T-helper 17 cell (primary cell): ENCODE results near the gene TMEM169. TPM values are rescaled to one million over a fixed set of nuclear protein-coding genes. Genes with fewer than 3 reads are reported as not detected.

Experiments
- ATAC-seq: fragments of 150-1000 bp; cut with Tn5 transposase; 2 replicates; pipeline ENCODE4 v1.10.0; 2021; ENCODE audit warnings: mild to moderate bottlenecking, moderate library complexity
- DNase-seq, 3 donors: peaks; one replicate each; pipeline versions ENCODE4 v3.0.0 to v3.0.0-alpha.2; 2020 to 2021
- H3K9me3 ChIP-seq: one replicate; pipeline ENCODE4 v1.7.0; 2013; ENCODE audit warnings: low read length, mild to moderate bottlenecking; ENCODE audit not compliant: control insufficient read depth, poor library complexity, severe bottlenecking
- H3K27ac Mint-ChIP-seq: one replicate; pipeline ENCODE4 v1.8.0; 2022; ENCODE audit warnings: mild to moderate bottlenecking, moderate library complexity, mixed read lengths
- H3K27me3 Mint-ChIP-seq: one replicate; pipeline ENCODE4 v1.8.0; 2022; ENCODE audit warnings: mixed read lengths
- H3K36me3 Mint-ChIP-seq: one replicate; pipeline ENCODE4 v1.8.0; 2022; ENCODE audit warnings: low read depth, mixed read lengths
- H3K4me1 Mint-ChIP-seq: one replicate; pipeline ENCODE4 v1.8.0; 2022; ENCODE audit warnings: mild to moderate bottlenecking, mixed read lengths
- H3K4me3 Mint-ChIP-seq: one replicate; pipeline ENCODE4 v1.8.0; 2022; ENCODE audit warnings: mild to moderate bottlenecking, moderate library complexity, mixed read lengths
- total RNA-seq, 4 donors: library from RNA in 2 of 4; stranded (reverse) in 2 of 4; gene quantifications; one replicate each; pipeline ENCODE4 v1.2.3 and lab custom pipeline; 2022 to 2026

TMEM169 gene
- total RNA-seq, 2 donors from 2014 or later, result 1.6 to 2.2 TPM

DNA sequence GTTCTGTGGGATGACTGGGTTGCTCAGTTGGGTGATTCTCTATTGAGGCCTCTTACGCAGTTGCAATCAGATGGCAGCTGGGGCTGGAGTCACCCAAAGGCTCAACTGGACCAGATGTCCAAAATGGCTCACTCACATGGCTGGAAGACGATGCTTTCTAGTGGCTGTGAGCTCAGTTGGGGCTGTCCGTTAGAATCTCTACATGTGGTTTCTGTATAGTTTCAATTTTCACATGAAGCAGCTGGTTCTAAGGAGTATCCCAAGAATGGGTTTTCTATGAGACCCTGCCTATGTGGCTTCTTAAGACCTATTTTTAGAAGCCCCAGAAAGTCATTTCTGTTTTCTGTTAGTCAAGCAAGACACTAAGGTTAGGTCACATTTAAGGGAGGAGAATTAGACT, 31.9 kb downstream of the TMEM169 start:
- H3K9me3 ChIP-seq, result no peaks in the 10 kb centered on the region
- no peak for DNase-seq
- H3K4me1 Mint-ChIP-seq, result peaks cover 60% of the 10 kb centered on the region
- peaks cover 11% of the 10 kb centered on the region for H3K36me3 Mint-ChIP-seq
- no peak overlapping the region for H3K4me3 Mint-ChIP-seq
- no peak for ATAC-seq
- no peaks in the 10 kb centered on the region for H3K27me3 Mint-ChIP-seq
- peak overlapping the region; percentile 95 for H3K27ac Mint-ChIP-seq

- Mint-ChIP-seq H3K4me3 (peak overlapping the region; percentile 89), H3K4me1 (peaks cover 56% of the 10 kb centered on the region), H3K36me3 (peaks cover 8% of the 10 kb centered on the region), H3K27me3 (no peaks in the 10 kb centered on the region), H3K27ac (peak overlapping the region; percentile 95)
- ATAC-seq, result no peak
- no peak for DNase-seq
- H3K9me3 ChIP-seq, result no peaks in the 10 kb centered on the region
These were observed 32.6 kb downstream of the TMEM169 start for GRCh38 chr2:216114382-216114713.

- H3K9me3 ChIP-seq, result no peaks in the 10 kb centered on the region
- DNase-seq, result peak; percentile 89 to 97 (median 94)
- peaks cover 59% of the 10 kb centered on the region for H3K4me1 Mint-ChIP-seq
- no peaks in the 10 kb centered on the region for H3K27me3 Mint-ChIP-seq
- peaks cover 11% of the 10 kb centered on the region for H3K36me3 Mint-ChIP-seq
- H3K4me3 Mint-ChIP-seq, result peak overlapping the region; percentile 89
- ATAC-seq, result peak; percentile 93
- peak overlapping the region; percentile 95 for H3K27ac Mint-ChIP-seq
These were observed 33.2 kb downstream of the TMEM169 start for GRCh38 chr2:216114714-216115531.

GRCh38 chr2:216116418-216116817, 34.7 kb downstream of the TMEM169 start:
- no peaks in the 10 kb centered on the region for H3K9me3 ChIP-seq
- Mint-ChIP-seq H3K27ac (peak overlapping the region; percentile 95), H3K36me3 (peaks cover 13% of the 10 kb centered on the region), H3K27me3 (no peaks in the 10 kb centered on the region), H3K4me3 (peak overlapping the region; percentile 66), H3K4me1 (peaks cover 62% of the 10 kb centered on the region)
- no peak for DNase-seq
- ATAC-seq, result no peak

GRCh38 chr2:216117561-216118340, 36.0 kb downstream of the TMEM169 start:
- H3K9me3 ChIP-seq, result no peaks in the 10 kb centered on the region
- H3K4me1 Mint-ChIP-seq, result peaks cover 53% of the 10 kb centered on the region

GRCh38 chr2:216118474-216118873, 36.8 kb downstream of the TMEM169 start:
- no peaks in the 10 kb centered on the region for H3K27me3 Mint-ChIP-seq
- H3K4me1 Mint-ChIP-seq, result peaks cover 47% of the 10 kb centered on the region
- H3K4me3 Mint-ChIP-seq, result no peak overlapping the region
- ATAC-seq, result no peak
- H3K9me3 ChIP-seq, result no peaks in the 10 kb centered on the region
- DNase-seq, result no peak
- peak overlapping the region; percentile 41 for H3K27ac Mint-ChIP-seq
- H3K36me3 Mint-ChIP-seq, result peaks cover 17% of the 10 kb centered on the region

More at GRCh38 chr2:216117561-216118340, 36.0 kb downstream of the TMEM169 start:
- no peak for DNase-seq
- no peak for ATAC-seq
- Mint-ChIP-seq H3K27me3 (no peaks in the 10 kb centered on the region), H3K36me3 (peaks cover 16% of the 10 kb centered on the region), H3K4me3 (no peak overlapping the region), H3K27ac (peak overlapping the region; percentile 95)

- DNase-seq (no peak), ATAC-seq (no peak)
- H3K27me3 Mint-ChIP-seq, result no peaks in the 10 kb centered on the region
- peaks cover 42% of the 10 kb centered on the region for H3K4me1 Mint-ChIP-seq
- peaks cover 17% of the 10 kb centered on the region for H3K36me3 Mint-ChIP-seq
- H3K27ac Mint-ChIP-seq, result no peak overlapping the region
- H3K4me3 Mint-ChIP-seq, result peak overlapping the region; percentile 19
- no peaks in the 10 kb centered on the region for H3K9me3 ChIP-seq
These were observed 37.4 kb downstream of the TMEM169 start for GRCh38 chr2:216119146-216119545.

DNA sequence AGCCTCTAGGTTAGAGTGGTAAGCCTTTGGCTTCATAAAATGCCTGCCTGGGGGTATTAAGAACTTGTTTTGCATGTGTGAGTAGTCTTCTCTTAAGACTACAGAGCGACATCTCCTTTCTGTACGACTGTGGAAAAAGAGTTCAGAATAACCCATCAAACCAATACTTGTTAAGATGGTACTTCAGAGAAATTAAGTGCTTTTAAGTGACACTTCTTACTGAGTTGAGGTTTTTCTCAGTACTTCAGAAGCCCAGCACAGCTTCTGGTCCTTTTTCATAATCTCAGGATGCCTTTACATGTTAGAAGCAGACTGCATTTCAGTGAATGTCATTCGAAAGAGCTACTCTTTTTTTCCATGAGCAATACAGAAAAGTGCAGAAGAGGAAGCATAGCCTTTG, 38.3 kb downstream of the TMEM169 start:
- DNase-seq, result no peak
- Mint-ChIP-seq H3K4me1 (peaks cover 38% of the 10 kb centered on the region), H3K27me3 (no peaks in the 10 kb centered on the region), H3K36me3 (peaks cover 20% of the 10 kb centered on the region), H3K4me3 (no peak overlapping the region), H3K27ac (peak overlapping the region; percentile 60)
- H3K9me3 ChIP-seq, result no peaks in the 10 kb centered on the region
- no peak for ATAC-seq

GRCh38 chr2:216121255-216121654, 39.5 kb downstream of the TMEM169 start:
- DNase-seq (no peak), ATAC-seq (no peak)
- H3K9me3 ChIP-seq, result no peaks in the 10 kb centered on the region
- Mint-ChIP-seq H3K36me3 (peaks cover 20% of the 10 kb centered on the region), H3K27ac (peak overlapping the region; percentile 60), H3K27me3 (no peaks in the 10 kb centered on the region), H3K4me3 (no peak overlapping the region), H3K4me1 (peaks cover 30% of the 10 kb centered on the region)

GRCh38 chr2:216126943-216127342, 45.2 kb downstream of the TMEM169 start:
- DNase-seq (no peak), ATAC-seq (no peak)
- H3K9me3 ChIP-seq, result no peaks in the 10 kb centered on the region
- peaks cover 23% of the 10 kb centered on the region for H3K4me1 Mint-ChIP-seq
- peak overlapping the region; percentile 67 for H3K27ac Mint-ChIP-seq
- H3K4me3 Mint-ChIP-seq, result no peak overlapping the region
- H3K36me3 Mint-ChIP-seq, result peaks cover 17% of the 10 kb centered on the region
- no peaks in the 10 kb centered on the region for H3K27me3 Mint-ChIP-seq

- H3K9me3 ChIP-seq, result no peaks in the 10 kb centered on the region
- H3K36me3 Mint-ChIP-seq, result peaks cover 18% of the 10 kb centered on the region
- no peaks in the 10 kb centered on the region for H3K27me3 Mint-ChIP-seq
- peak overlapping the region; percentile 37 for H3K27ac Mint-ChIP-seq
- peaks cover 30% of the 10 kb centered on the region for H3K4me1 Mint-ChIP-seq
- no peak for DNase-seq
- no peak for ATAC-seq
- no peak overlapping the region for H3K4me3 Mint-ChIP-seq
These were observed 48.7 kb downstream of the TMEM169 start for GRCh38 chr2:216130346-216130971.

GRCh38 chr2:216131175-216131926, 49.6 kb downstream of the TMEM169 start:
- peaks cover 22% of the 10 kb centered on the region for H3K36me3 Mint-ChIP-seq
- H3K4me1 Mint-ChIP-seq, result peaks cover 31% of the 10 kb centered on the region
- H3K27me3 Mint-ChIP-seq, result no peaks in the 10 kb centered on the region
- H3K27ac Mint-ChIP-seq, result peak overlapping the region; percentile 37
- H3K9me3 ChIP-seq, result no peaks in the 10 kb centered on the region
- ATAC-seq (peak; percentile 53), DNase-seq (no peak)
- no peak overlapping the region for H3K4me3 Mint-ChIP-seq

DNA sequence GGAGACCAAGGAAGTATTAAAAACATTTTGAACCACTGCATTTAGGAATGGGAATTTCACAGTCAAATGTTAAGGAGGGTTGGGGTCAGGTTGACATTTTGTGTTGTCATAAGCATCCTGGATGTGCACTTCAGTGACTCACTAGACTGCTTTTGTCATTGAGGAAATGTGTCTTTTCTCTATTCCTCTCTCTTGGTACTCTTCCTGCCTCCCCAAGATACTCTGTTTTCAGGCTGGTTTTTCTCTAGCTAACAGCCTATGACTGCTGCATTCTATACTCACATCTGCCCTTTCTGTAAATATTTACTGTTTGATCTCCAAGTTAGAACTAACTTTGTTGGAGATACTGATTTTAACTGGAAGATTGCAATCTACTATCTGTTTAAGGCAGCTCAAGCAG, 50.9 kb downstream of the TMEM169 start:
- H3K27me3 Mint-ChIP-seq, result no peaks in the 10 kb centered on the region
- no peak overlapping the region for H3K4me3 Mint-ChIP-seq
- ATAC-seq (no peak), DNase-seq (no peak)
- H3K36me3 Mint-ChIP-seq, result peaks cover 25% of the 10 kb centered on the region
- H3K9me3 ChIP-seq, result no peaks in the 10 kb centered on the region
- H3K27ac Mint-ChIP-seq, result no peak overlapping the region
- H3K4me1 Mint-ChIP-seq, result peaks cover 32% of the 10 kb centered on the region
